Frontal cortex (tissue), 4 donors: Measurements from ENCODE around the gene SSC5D. TPM values are rescaled to one million over a fixed set of nuclear protein-coding genes. Genes with fewer than 3 reads are reported as not detected.

Experiments used
- DNase-seq, 2 donors: peaks; one replicate each; pipeline ENCODE4 v3.0.0; 2012; ENCODE audit warnings: low spot score in 2 of 2
- FAIRE-seq: peaks from 2 replicates; lab custom pipeline; 2012; peaks lifted over from hg19 to GRCh38; lab: Jason Lieb, UNC
- total RNA-seq: library from RNA; depleted of rRNA; stranded (reverse); fragments of >200 nt; gene quantifications from one replicate; pipeline ENCODE4 v1.2.3, GENCODE V29; 2014
- donor health status: control.
- donor health status: control.
- donor health status: control.

SSC5D gene
- total RNA-seq, 1 donor from 2014 or later, result under 0.01 TPM

GRCh38 chr19:55467236-55468053 lies 20.8 kb upstream of the SSC5D start:
- FAIRE-seq (no peak), DNase-seq (peak in 1 of 2 donors; percentile 86)

DNA sequence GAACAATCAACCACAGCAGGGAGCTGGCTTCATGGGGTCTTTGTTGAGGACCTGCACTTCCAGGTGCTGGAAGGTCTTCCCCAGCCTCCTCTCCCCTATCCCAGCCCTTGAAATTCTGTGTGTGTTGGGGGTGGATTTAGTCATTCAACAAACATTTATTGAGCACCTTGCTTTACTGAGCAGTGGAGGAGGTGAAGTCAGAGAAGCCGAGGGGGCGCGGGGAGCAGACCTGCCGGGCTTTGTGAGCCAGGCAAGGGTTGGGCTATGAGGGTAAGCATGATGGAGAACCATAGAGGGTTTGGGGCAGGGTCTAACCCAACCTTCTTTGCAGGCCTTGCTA lies 20.2 kb upstream of the SSC5D start:
- FAIRE-seq (no peak), DNase-seq (no peak)

DNA sequence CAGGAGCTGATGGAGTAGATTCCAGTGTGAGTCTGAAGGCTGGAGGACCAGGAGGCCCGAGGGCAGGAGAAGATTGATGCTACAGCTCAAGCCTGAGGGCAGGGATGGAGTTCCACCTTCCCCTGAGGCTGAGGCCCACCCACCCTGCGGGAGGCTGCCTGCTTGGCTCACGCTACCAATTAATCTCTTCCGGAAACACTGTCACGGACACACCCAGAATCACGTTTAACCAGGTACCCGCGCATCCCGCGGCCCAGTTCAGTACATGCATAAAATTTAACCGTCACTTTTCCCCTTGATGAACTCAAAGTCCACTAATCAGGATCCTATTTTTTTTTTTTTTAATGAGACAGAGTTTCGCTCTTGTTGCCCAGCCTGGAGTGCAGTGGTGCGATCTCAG lies 17.0 kb upstream of the SSC5D start:
- DNase-seq, result no peak
- no peak for FAIRE-seq

DNA sequence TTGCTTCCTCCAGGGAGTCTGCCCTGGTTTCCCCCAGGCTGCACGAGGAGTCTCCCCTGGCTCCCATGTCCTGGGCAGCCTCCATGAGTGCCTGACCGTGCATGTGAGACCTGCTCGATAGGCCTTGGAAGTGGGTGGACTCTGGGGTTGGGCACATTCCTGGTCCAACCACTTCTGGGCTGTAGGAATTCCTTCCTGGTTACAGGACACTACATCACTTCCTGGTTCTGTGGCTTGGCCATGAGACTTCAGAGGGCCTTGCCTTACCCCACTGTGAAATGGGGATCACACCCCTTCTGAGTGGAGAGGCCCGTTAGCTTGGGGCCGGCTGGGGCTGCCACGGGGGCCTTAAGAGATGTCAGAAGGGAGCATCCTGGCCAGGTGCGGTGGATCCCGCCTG lies 15.8 kb upstream of the SSC5D start:
- no peak for DNase-seq

GRCh38 chr19:55473225-55474012 lies 14.8 kb upstream of the SSC5D start:
- no peak for DNase-seq

More for the DNA sequence above, 15.8 kb upstream of the SSC5D start:
- FAIRE-seq, result no peak

DNA sequence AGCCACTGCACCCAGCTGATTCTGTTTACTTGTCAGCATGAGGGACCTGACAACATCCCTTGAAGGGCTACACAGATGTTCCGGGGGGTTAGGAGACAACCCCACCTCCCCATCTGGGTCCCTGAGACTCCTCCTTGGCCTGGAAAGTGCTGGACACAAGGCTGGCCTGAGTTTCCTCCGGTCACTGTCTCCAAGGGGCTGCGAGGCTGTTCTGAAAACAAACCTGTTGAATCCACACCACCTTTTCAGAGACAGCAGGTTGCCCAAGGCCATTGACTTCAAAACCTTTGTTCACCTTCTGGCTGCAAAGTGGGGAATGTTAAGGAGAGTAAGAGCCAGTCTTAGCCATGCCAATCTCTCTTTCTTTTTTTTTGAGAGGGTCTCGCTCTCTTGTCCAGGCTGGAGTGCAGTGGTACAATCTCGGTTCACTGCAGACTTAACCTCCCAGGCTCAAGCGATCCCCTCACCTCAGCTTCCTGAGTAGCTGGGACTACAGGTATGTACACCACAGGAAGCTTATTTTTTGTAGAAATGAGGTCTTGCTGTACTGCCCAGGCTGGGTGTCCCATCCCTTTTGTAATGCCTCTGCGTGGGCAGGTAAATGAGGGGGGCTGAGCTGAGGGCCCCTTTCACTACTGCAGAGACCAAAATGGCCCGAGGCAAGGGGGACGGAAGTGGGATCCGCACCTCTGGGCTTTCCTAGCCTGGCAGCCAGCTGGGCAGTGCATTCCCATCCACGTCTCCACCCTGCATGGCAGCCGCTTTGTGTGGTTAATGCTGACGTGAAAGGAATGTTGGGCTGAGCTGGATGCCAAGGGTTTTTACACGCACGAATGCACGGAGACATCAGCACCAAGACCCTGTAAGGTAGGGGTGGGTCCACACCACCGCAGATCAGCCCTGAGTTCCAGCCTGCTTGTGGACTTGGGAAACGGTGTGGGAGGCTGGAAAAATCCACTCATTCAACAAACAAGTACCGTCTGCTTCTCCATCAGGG lies 13.7 kb upstream of the SSC5D start:
- no peak for DNase-seq
- no peak for FAIRE-seq

More at GRCh38 chr19:55473225-55474012, 14.8 kb upstream of the SSC5D start:
- no peak for FAIRE-seq

DNA sequence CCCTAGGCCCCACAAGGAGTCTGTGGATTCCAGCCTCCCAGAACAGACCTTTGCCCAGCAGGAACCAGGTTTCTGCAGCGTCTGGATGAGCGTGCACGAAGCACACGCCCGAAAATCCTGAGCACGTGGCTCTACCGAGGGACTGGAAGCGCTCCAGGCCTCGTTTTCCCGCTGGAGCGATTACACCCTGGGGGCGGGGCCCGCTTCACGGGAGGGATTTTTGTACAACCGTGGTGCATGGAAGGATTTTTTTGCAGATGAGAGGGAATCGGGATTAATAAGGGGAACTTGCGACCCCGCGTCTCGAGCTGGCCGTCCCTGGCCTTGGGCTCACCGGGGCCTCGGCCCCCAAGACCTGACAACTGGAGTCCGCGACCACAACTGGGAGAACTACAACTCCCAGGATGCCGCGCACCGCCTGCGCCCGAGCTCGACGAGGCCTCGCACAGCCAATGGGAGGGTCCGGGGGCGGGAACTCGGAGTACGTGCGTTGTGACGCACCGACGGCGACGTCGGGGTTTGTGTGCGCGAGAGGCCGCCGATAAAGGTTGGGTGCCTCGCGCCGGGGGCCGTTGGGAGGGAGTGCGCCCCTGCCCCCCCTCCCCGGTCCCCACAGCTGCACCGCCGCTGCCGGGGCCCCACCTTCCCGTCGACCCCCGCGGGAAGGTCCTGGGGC lies 12.0 kb upstream of the SSC5D start, which contains the start of gene ZNF628:
TSS of gene ZNF628 (plus strand) at position 518 of the 676 bp plus-strand sequence. CDS start 3,294 bp downstream, outside the sequence.
- FAIRE-seq (no peak), DNase-seq (peak; percentile 99 to 100)

GRCh38 chr19:55477905-55478304 lies 10.3 kb upstream of the SSC5D start:
- DNase-seq, result no peak
- FAIRE-seq, result no peak

DNA sequence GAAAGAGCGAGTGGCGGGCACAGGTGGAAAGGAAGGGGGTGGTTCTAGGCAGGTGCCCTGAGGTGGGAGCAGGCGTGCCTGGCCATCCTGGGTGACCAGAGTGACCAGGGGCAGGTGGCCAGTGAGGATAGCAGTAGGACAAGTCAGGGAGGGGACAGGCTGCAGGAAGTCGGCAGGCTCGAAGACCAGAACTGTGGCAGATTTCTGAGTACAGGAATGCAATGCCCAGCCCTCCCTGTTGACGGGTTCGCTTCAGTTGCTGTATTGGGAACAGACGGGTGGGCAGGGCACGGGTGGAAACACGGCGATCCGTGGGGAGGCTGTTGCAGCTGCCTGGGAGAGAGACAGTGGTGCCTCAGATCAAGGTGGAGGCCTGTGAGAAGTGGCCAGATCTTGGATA lies 9.9 kb upstream of the SSC5D start:
- no peak for FAIRE-seq
- no peak for DNase-seq

DNA sequence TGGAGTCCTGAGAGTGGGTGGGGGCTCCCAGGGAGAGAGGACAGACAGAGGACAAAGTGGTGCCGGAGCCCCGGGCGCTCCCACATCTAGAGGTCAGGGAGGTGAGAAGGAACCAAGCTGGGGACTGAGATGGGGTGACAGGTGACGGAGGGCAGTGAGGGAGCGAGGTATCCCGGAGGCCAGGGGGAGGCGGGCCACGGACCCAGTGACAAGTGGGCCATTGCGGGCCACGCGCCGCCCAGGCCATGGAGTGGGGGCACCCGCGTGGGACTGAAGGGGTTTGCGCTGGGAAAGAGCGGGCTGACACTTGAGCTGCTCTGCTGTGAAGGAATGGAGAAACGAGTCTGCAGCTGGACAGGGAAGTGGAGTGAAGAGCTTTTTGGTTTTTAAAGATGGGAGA lies 9.2 kb upstream of the SSC5D start:
- no peak for DNase-seq
- FAIRE-seq, result no peak

GRCh38 chr19:55479451-55480230 lies 8.6 kb upstream of the SSC5D start:
- no peak for FAIRE-seq
- no peak for DNase-seq

DNA sequence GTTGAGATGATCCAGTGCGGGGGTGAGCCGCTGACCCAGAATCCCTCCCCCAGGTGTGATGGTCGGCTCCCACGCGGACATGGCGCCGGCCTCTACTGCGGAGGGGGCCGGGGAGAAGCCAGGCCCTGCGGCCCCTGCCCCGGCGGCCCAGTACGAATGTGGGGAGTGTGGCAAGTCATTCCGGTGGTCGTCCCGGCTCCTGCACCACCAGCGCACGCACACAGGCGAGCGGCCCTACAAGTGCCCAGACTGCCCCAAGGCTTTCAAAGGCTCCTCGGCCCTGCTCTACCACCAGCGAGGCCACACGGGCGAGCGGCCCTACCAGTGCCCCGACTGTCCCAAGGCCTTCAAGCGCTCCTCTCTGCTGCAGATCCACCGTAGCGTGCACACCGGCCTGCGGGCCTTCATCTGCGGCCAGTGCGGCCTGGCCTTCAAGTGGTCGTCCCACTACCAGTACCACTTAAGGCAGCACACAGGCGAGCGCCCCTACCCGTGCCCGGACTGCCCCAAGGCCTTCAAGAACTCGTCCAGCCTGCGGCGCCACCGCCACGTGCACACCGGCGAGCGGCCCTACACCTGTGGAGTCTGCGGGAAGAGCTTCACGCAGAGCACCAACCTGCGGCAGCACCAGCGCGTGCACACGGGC lies 7.0 kb upstream of the SSC5D start:
- FAIRE-seq (no peak), DNase-seq (no peak)

DNA sequence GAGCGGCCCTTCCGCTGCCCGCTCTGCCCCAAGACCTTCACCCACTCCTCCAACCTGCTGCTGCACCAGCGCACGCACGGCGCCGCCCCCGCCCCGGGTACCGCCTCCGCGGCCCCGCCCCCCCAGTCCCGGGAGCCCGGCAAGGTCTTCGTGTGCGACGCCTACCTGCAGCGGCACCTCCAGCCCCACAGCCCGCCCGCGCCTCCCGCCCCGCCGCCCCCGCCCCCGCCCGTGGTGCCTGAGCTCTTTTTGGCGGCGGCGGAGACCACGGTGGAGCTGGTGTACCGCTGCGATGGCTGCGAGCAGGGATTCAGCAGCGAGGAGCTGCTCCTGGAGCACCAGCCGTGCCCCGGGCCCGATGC lies 6.5 kb upstream of the SSC5D start:
- FAIRE-seq (no peak), DNase-seq (no peak)

DNA sequence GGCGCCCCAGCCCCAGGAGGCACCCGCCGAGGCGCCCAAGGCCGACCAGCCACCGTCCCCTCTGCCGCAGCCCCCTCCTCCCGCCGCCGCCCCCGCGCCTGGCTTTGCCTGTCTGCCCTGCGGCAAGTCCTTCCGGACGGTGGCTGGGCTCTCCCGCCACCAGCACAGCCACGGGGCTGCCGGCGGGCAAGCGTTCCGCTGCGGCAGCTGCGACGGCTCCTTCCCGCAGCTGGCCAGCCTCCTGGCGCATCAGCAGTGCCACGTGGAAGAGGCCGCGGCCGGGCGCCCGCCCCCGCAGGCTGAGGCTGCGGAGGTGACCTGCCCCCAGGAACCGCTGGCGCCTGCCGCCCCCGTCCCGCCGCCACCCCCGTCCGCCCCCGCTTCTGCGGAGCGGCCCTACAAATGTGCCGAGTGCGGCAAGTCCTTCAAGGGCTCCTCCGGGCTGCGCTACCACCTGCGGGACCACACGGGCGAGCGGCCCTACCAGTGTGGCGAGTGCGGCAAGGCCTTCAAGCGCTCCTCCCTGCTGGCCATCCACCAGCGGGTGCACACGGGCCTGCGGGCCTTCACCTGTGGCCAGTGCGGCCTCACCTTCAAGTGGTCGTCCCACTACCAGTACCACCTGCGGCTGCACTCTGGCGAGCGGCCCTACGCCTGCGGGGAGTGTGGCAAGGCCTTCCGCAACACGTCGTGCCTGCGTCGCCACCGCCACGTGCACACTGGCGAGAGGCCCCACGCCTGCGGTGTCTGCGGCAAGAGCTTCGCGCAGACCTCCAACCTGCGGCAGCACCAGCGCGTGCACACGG lies 5.9 kb upstream of the SSC5D start:
- FAIRE-seq (no peak), DNase-seq (no peak)

DNA sequence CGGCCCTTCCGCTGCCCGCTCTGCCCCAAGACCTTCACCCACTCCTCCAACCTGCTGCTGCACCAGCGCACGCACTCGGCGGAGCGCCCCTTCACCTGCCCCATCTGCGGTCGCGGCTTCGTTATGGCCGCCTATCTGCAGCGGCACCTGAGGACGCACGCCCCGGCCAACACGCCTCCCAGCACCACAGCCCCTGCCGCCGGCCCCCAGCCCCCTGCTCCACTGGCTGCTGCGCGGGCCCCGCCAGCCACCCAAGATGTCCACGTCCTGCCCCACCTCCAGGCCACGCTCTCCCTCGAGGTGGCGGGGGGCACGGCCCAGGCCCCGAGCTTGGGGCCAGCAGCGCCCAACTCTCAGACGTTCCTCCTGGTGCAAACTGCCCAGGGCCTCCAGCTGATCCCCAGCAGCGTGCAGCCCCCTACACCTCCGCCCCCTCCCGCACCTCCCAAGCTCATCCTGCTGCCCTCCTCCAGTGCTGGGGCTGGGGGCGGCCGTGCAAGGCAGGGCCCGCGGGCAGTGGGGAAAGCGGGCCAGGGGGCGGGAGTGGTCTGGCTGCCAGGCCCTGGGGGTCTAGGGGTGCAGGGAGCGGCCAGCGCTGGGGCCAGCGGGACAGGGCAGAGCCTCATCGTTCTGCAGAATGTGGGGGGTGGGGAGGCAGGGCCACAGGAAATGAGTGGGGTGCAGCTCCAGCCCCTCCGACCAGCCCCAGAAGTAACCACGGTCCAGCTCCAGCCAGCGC lies 5.1 kb upstream of the SSC5D start:
- no peak for FAIRE-seq
- DNase-seq, result no peak

GRCh38 chr19:55483706-55484592 lies 4.3 kb upstream of the SSC5D start:
- DNase-seq, result no peak

More at GRCh38 chr19:55483706-55484592, 4.3 kb upstream of the SSC5D start:
- no peak for FAIRE-seq
